Fibroblast of skin of left biceps (primary cell): Measurements from ENCODE around the gene RTRAF.

Experiments used
- DNase-seq, 2 experiments: peaks; one replicate each; pipeline ENCODE4 v3.0.0-alpha.2; 2013; ENCODE audit warnings: low read depth in 2 of 2

RTRAF gene

GRCh38 chr14:51989293-51990234 is at the start of gene RTRAF:
TSS of gene RTRAF (plus strand) at chr14:51989546. CDS start at chr14:51989640, 94 bp downstream.
- DNase-seq: peak; percentile 78 to 80

- no peak for DNase-seq
Measured at GRCh38 chr14:51939755-51940301, 49.5 kb upstream of the RTRAF start.

- no peak for DNase-seq
Measured at GRCh38 chr14:51942971-51943370, 46.4 kb upstream of the RTRAF start.

- DNase-seq: no peak
Measured at GRCh38 chr14:51950007-51950406, 39.3 kb upstream of the RTRAF start.

GRCh38 chr14:51951656-51952055 is 37.7 kb upstream of the RTRAF start:
- no peak for DNase-seq

GRCh38 chr14:51954031-51954430 is 35.3 kb upstream of the RTRAF start:
- DNase-seq: no peak

GRCh38 chr14:51954657-51955056 is 34.7 kb upstream of the RTRAF start:
- no peak for DNase-seq

GRCh38 chr14:51957950-51958349 is 31.4 kb upstream of the RTRAF start:
- DNase-seq: no peak

- DNase-seq: no peak
Measured at GRCh38 chr14:51959928-51960327, 29.4 kb upstream of the RTRAF start.

- no peak for DNase-seq
Measured at GRCh38 chr14:51960866-51961265, 28.5 kb upstream of the RTRAF start.

GRCh38 chr14:51962711-51963110 is 26.6 kb upstream of the RTRAF start:
- no peak for DNase-seq

GRCh38 chr14:51963286-51963685 is 26.1 kb upstream of the RTRAF start:
- DNase-seq: no peak

GRCh38 chr14:51967521-51967920 is 21.8 kb upstream of the RTRAF start:
- DNase-seq: no peak

GRCh38 chr14:51969852-51970540 is 19.4 kb upstream of the RTRAF start:
- no peak for DNase-seq

- DNase-seq: no peak
Measured at GRCh38 chr14:51972566-51972965, 16.8 kb upstream of the RTRAF start.

GRCh38 chr14:51977075-51977474 is 12.3 kb upstream of the RTRAF start:
- no peak for DNase-seq

- DNase-seq: no peak
Measured at GRCh38 chr14:51978681-51979085, 10.7 kb upstream of the RTRAF start.

GRCh38 chr14:51979088-51979709 is 10.1 kb upstream of the RTRAF start:
- peak; percentile 34 to 35 for DNase-seq

- no peak for DNase-seq
Measured at GRCh38 chr14:51981218-51981854, 8.0 kb upstream of the RTRAF start.

- DNase-seq: no peak
Measured at GRCh38 chr14:51988221-51988620, 1.1 kb upstream of the RTRAF start.

GRCh38 chr14:51990488-51990887 is 1.1 kb downstream of the RTRAF start:
- DNase-seq: no peak
